ENCODE measurements around the gene NLRP13. TPM values are rescaled to one million over a fixed set of nuclear protein-coding genes. Genes with fewer than 3 reads are reported as not detected.

The NLRP13 gene
- total and polyA plus RNA-seq, 2 of the 4 experiments (the other 2 are of a cell fraction), result not detected

DNA sequence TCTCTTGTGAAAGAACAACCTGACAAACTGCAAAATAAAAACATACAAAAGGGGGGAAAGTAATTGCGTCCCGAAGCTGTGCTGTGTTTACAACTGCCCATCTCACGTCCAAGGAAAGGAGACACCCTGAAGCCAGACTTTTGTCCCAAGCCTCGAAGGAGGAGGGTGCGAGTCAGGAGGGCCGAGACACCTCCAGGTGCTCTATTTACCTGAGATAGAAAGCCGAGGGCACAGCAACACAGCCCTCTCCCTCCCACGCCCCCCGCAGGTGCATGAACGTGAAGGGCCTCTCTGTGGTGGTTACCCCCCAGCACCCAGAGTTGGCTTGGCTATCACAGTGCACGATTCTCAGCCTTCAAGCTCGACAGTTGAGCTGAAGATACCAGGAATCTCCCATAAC, 33.2 kb downstream of the NLRP13 start:
- Histone ChIP-seq H2AK9ac (replicated peaks; ENCODE audit: low read depth, low read length, poor library complexity) (no peak overlapping the region), H2AFZ (replicated peaks; ENCODE audit: low read length, poor library complexity) (no peak overlapping the region), H2AK5ac (ENCODE audit: low read depth, low read length) (no peak overlapping the region), H3K4me1 (ENCODE audit: control insufficient read depth, insufficient read depth, low read length) (no peaks in the 10 kb centered on the region), H4K91ac (ENCODE audit: insufficient read depth, low read depth, low read length) (no peak overlapping the region), H2BK5ac (ENCODE audit: low read depth, low read length, poor library complexity, severe bottlenecking) (no peak overlapping the region), H4K8ac (ENCODE audit: low read depth in 2 of 2, low read length in 2 of 2) (no peak overlapping the region), H3K79me1 (ENCODE audit: low read depth in 1 of 2, low read length in 2 of 2) (no peaks in the 10 kb centered on the region), H4K5ac (ENCODE audit: low read depth, low read length) (no peak overlapping the region), H2BK15ac (ENCODE audit: low read depth, low read length) (no peak overlapping the region), H3K18ac (ENCODE audit: low read depth, low read length) (no peak overlapping the region), H3K4ac (ENCODE audit: low read depth, low read length) (no peak overlapping the region), H4K20me1 (ENCODE audit: insufficient read depth, low read length) (no peaks in the 10 kb centered on the region), H2BK120ac (ENCODE audit: low read depth, low read length) (no peak overlapping the region), H3K4me3 (ENCODE audit: insufficient read depth, low read depth, low read length) (no peak overlapping the region), H2BK20ac (ENCODE audit: low read depth, low read length) (no peak overlapping the region), H3K9ac (ENCODE audit: low read depth, low read length) (no peak overlapping the region), H3K9me3 (ENCODE audit: control insufficient read depth, insufficient read depth, low read length) (peaks cover 45% of the 10 kb centered on the region), H3K27me3 (ENCODE audit: control insufficient read depth, insufficient read depth, low read length) (no peaks in the 10 kb centered on the region), H3K14ac (replicated peaks; ENCODE audit: low read depth, low read length) (no peak overlapping the region), H3K23ac (ENCODE audit: low read depth, low read length) (no peak overlapping the region), H3K36me3 (ENCODE audit: control insufficient read depth, insufficient read depth, low read length) (no peaks in the 10 kb centered on the region), H3K27ac (ENCODE audit: insufficient read depth, low read length) (no peak overlapping the region), H3K56ac (ENCODE audit: extremely low read depth, insufficient read depth, low read length) (no peak overlapping the region), H3K4me2 (ENCODE audit: low read depth, low read length) (no peak overlapping the region), H3K9me1 (ENCODE audit: insufficient read depth, low read length) (no peaks in the 10 kb centered on the region)
- ChIA-PET POLR2A (ENCODE audit: unreplicated experiment) (no interaction called here), CTCF (no interaction called here)
- DNase-seq (no peak), ATAC-seq (ENCODE audit: low read depth) (no peak)
- TF ChIP-seq MAZ (IDR thresholded peaks at IDR 0.05; ENCODE audit: borderline replicate concordance, low read depth, low read length) (no peak), CEBPB (IDR thresholded peaks at IDR 0.05; ENCODE audit: low read depth, low read length) (no peak), RAD21 (IDR thresholded peaks at IDR 0.05; ENCODE audit: low read length) (no peak), MAFK (IDR thresholded peaks at IDR 0.05; ENCODE audit: low read depth, low read length) (no peak), NFE2L2 (IDR thresholded peaks at IDR 0.05; ENCODE audit: low read depth, low read length) (no peak), BHLHE40 (IDR thresholded peaks at IDR 0.05; ENCODE audit: low read depth, low read length) (no peak), POLR2A (IDR thresholded peaks at IDR 0.05; ENCODE audit: low read depth, low read length) (no peak), CHD1 (IDR thresholded peaks at IDR 0.05; ENCODE audit: low read depth, low read length) (no peak), FOS (IDR thresholded peaks at IDR 0.05; ENCODE audit: low read depth, low read length) (no peak), RCOR1 (IDR thresholded peaks at IDR 0.05; ENCODE audit: insufficient replicate concordance, low read length) (no peak), MXI1 (IDR thresholded peaks at IDR 0.05; ENCODE audit: borderline replicate concordance, low read depth, low read length) (no peak), SMC3 (IDR thresholded peaks at IDR 0.05; ENCODE audit: low read depth, low read length) (no peak), RFX5 (IDR thresholded peaks at IDR 0.05; ENCODE audit: low read depth, low read length) (no peak)
- TF ChIP-seq, protein P1, sequence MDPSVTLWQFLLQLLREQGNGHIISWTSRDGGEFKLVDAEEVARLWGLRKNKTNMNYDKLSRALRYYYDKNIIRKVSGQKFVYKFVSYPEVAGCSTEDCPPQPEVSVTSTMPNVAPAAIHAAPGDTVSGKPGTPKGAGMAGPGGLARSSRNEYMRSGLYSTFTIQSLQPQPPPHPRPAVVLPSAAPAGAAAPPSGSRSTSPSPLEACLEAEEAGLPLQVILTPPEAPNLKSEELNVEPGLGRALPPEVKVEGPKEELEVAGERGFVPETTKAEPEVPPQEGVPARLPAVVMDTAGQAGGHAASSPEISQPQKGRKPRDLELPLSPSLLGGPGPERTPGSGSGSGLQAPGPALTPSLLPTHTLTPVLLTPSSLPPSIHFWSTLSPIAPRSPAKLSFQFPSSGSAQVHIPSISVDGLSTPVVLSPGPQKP (IDR thresholded peaks at IDR 0.05; ENCODE audit: borderline replicate concordance, low read depth, low read length), result no peak
- TF ChIP-seq, protein P2, sequence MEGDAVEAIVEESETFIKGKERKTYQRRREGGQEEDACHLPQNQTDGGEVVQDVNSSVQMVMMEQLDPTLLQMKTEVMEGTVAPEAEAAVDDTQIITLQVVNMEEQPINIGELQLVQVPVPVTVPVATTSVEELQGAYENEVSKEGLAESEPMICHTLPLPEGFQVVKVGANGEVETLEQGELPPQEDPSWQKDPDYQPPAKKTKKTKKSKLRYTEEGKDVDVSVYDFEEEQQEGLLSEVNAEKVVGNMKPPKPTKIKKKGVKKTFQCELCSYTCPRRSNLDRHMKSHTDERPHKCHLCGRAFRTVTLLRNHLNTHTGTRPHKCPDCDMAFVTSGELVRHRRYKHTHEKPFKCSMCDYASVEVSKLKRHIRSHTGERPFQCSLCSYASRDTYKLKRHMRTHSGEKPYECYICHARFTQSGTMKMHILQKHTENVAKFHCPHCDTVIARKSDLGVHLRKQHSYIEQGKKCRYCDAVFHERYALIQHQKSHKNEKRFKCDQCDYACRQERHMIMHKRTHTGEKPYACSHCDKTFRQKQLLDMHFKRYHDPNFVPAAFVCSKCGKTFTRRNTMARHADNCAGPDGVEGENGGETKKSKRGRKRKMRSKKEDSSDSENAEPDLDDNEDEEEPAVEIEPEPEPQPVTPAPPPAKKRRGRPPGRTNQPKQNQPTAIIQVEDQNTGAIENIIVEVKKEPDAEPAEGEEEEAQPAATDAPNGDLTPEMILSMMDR (conservative IDR thresholded peaks at IDR 0.05; ENCODE audit: low read depth, low read length), result no peak
- TF ChIP-seq, protein P3, sequence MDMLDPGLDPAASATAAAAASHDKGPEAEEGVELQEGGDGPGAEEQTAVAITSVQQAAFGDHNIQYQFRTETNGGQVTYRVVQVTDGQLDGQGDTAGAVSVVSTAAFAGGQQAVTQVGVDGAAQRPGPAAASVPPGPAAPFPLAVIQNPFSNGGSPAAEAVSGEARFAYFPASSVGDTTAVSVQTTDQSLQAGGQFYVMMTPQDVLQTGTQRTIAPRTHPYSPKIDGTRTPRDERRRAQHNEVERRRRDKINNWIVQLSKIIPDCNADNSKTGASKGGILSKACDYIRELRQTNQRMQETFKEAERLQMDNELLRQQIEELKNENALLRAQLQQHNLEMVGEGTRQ (IDR thresholded peaks at IDR 0.05; ENCODE audit: low read depth, low read length), result no peak
- in situ Hi-C loops (cut with MboI; ENCODE audit: low sequenced_read_pairs), result no loop called here
- 80% methylated on average over 2 of the region's 12 CpGs; no CpG with 5 or more reads in 1 of the 2 experiments for WGBS, 2 experiments (ENCODE audit: extremely low coverage in 2 of 2, insufficient read length in 1 of 2)
- intact Hi-C loops (cut with micrococcal nuclease), result no loop called here
- no TSS peak for BruUV-seq (replicated peaks)
- dilution Hi-C loops (cut with HindIII; ENCODE audit: low sequenced_read_pairs, unreplicated experiment), result no loop called here
